ENCODE data around the gene PTBP1. TPM values are rescaled to one million over a fixed set of nuclear protein-coding genes. Genes with fewer than 3 reads are reported as not detected.
A peak's percentile ranks its signal among the peaks of the same experiment; 100 is the strongest.

PTBP1 gene
- total RNA-seq, 1 experiment from 2014 or later = 515 TPM

GRCh38 chr19:801861-802497 is 4.7 kb downstream of the PTBP1 start:
- BruUV-seq (replicated peaks) = no TSS peak
- CTCF ChIA-PET = interaction anchor here (0.6 kb wide), 1 partner anchor 239 kb away, joined by 3 read pairs; no protein-coding TSS in a partner anchor
- peaks cover 16% of the 10 kb centered on the region for H3K36me3 ChIP-seq (ENCODE audit: control insufficient read depth, insufficient read depth, low read length)

GRCh38 chr19:802498-803098 is 5.3 kb downstream of the PTBP1 start:
- peaks cover 18% of the 10 kb centered on the region for H3K4me1 ChIP-seq (ENCODE audit: control insufficient read depth, insufficient read depth, low read length)
- BruUV-seq (replicated peaks) = no TSS peak
- ChIA-PET POLR2A (no interaction called here), CTCF (interaction anchor here (0.6 kb wide), 1 partner anchor 239 kb away, joined by 3 read pairs; no protein-coding TSS in a partner anchor)
- ATAC-seq (no peak), DNase-seq (ENCODE audit: low read depth, low spot score) (no peak)
- H3K27me3 ChIP-seq (ENCODE audit: control insufficient read depth, insufficient read depth, low read length) = no peaks in the 10 kb centered on the region
- intact Hi-C loops (cut with micrococcal nuclease; ENCODE audit: unreplicated experiment) (no loop called here), in situ Hi-C loops (cut with HindIII; ENCODE audit: low pct_unique_long_range_greater_than_20kb, low sequenced_read_pairs) (no loop called here)
- peak overlapping the region in 1 of 2 experiments; percentile 82; a peak in 1 of 4 replicates for H3K4me3 ChIP-seq (ENCODE audit: low read depth in 2 of 2, low read length in 2 of 2)
- H3K9me3 ChIP-seq (ENCODE audit: control insufficient read depth, insufficient read depth, low read depth, low read length) = no peaks in the 10 kb centered on the region
- H3K27ac ChIP-seq (ENCODE audit: low read length) = peak overlapping the region; percentile 89; the same call in 1 of the 2 replicates
- peaks cover 17% of the 10 kb centered on the region for H3K36me3 ChIP-seq (ENCODE audit: control insufficient read depth, insufficient read depth, low read length)
- TF ChIP-seq TCF7L2 (IDR thresholded peaks at IDR 0.05; ENCODE audit: low read depth, low read length) (no peak), REST (IDR thresholded peaks at IDR 0.05; ENCODE audit: insufficient read depth in 1 of 2, low read depth in 2 of 2, low read length in 1 of 2) (no peak), SIN3A (IDR thresholded peaks at IDR 0.05; ENCODE audit: borderline replicate concordance, insufficient read depth, low read depth, low read length) (no peak), POLR2AphosphoS5 (IDR thresholded peaks at IDR 0.05; ENCODE audit: low read depth, low read length) (no peak)

More at GRCh38 chr19:801861-802497, 4.7 kb downstream of the PTBP1 start:
- Histone ChIP-seq H3K4me3 (ENCODE audit: low read depth in 2 of 2, low read length in 2 of 2) (peak overlapping the region; percentile 82 to 87), H3K27ac (ENCODE audit: low read length) (peak overlapping the region; percentile 89), H3K9me3 (ENCODE audit: control insufficient read depth, insufficient read depth, low read depth, low read length) (no peaks in the 10 kb centered on the region), H3K27me3 (ENCODE audit: control insufficient read depth, insufficient read depth, low read length) (no peaks in the 10 kb centered on the region), H3K4me1 (ENCODE audit: control insufficient read depth, insufficient read depth, low read length) (peaks cover 18% of the 10 kb centered on the region)
- no peak for DNase-seq (ENCODE audit: low read depth, low spot score)
- TF ChIP-seq POLR2AphosphoS5 (IDR thresholded peaks at IDR 0.05; ENCODE audit: low read depth, low read length) = no peak
- TF ChIP-seq CTCF (IDR thresholded peaks at IDR 0.05) = no peak
- no peak for TF ChIP-seq SIN3A (IDR thresholded peaks at IDR 0.05; ENCODE audit: borderline replicate concordance, insufficient read depth, low read depth, low read length)
- no peak for TF ChIP-seq REST (IDR thresholded peaks at IDR 0.05; ENCODE audit: insufficient read depth in 1 of 2, low read depth in 2 of 2, low read length in 1 of 2)
- TF ChIP-seq TCF7L2 (IDR thresholded peaks at IDR 0.05; ENCODE audit: low read depth, low read length) = no peak
- no peak for ATAC-seq
- intact Hi-C loops (cut with micrococcal nuclease; ENCODE audit: unreplicated experiment) = no loop called here
- POLR2A ChIA-PET = no interaction called here
- in situ Hi-C loops (cut with HindIII; ENCODE audit: low pct_unique_long_range_greater_than_20kb, low sequenced_read_pairs) = no loop called here

All from Panc1 (cell line).